H1 (cell line): ENCODE results near the gene TMEM245. TPM values are rescaled to one million over a fixed set of nuclear protein-coding genes. Genes with fewer than 3 reads are reported as not detected.

Experiments used
- CTCF ChIA-PET: fragments of 300-600 bp; sonication (Branson Sonifier 250); formaldehyde crosslinking; loops from one replicate; lab custom pipeline; 2021; ENCODE audit not compliant: partially characterized antibody; lab: Charles Lee
- POLR2A ChIA-PET: fragments of 300-600 bp; sonication (Branson Sonifier 250); formaldehyde crosslinking; loops from one replicate; lab custom pipeline; 2021; ENCODE audit warnings: inconsistent platforms; ENCODE audit not compliant: partially characterized antibody; lab: Charles Lee
- DNase-seq, 2 experiments: peaks; one replicate each; pipeline versions ENCODE4 v3.0.0 to v3.0.0-alpha.2; 2010 to 2022; ENCODE audit warnings: low spot score in 2 of 2, low read depth in 1 of 2, mixed read lengths in 1 of 2
- FAIRE-seq: peaks from 2 replicates; lab custom pipeline; 2011; peaks lifted over from hg19 to GRCh38; lab: Jason Lieb, UNC
- H2AFZ ChIP-seq: 2 replicates; pipeline ENCODE4 v1.8.1; 2012; ENCODE audit warnings: low read length, inconsistent platforms
- H2AK5ac ChIP-seq: 2 replicates; pipeline ENCODE4 v1.6.1; 2013; ENCODE audit warnings: low read depth, low read length
- H2BK120ac ChIP-seq: replicated peaks from 2 replicates; pipeline ENCODE3; 2013; ENCODE audit warnings: low read depth, low read length, inconsistent platforms
- H2BK12ac ChIP-seq: 2 replicates; pipeline ENCODE4 v1.6.1; 2013; ENCODE audit warnings: low read depth, low read length
- H2BK15ac ChIP-seq: 2 replicates; pipeline ENCODE4 v1.6.1; 2013; ENCODE audit warnings: low read length
- H2BK20ac ChIP-seq: 2 replicates; pipeline ENCODE4 v1.6.1; 2013; ENCODE audit warnings: low read length
- H2BK5ac ChIP-seq: 2 replicates; pipeline ENCODE4 v1.6.1; 2013; ENCODE audit warnings: low read depth, low read length
- H3K14ac ChIP-seq: 2 replicates; pipeline ENCODE4 v1.6.1; 2013; ENCODE audit warnings: inconsistent platforms; ENCODE audit not compliant: insufficient read length
- H3K18ac ChIP-seq: 2 replicates; pipeline ENCODE4 v1.6.1; 2013; ENCODE audit warnings: low read length; ENCODE audit errors: extremely low read depth
- H3K23ac ChIP-seq: 2 replicates; pipeline ENCODE4 v1.6.1; 2013; ENCODE audit warnings: inconsistent platforms; ENCODE audit not compliant: insufficient read length
- H3K23me2 ChIP-seq: 2 replicates; pipeline ENCODE4 v1.6.1; 2013; ENCODE audit warnings: low read depth, low read length
- H3K27ac ChIP-seq: 2 replicates; pipeline ENCODE4 v1.6.1; 2011; ENCODE audit warnings: low read depth, low read length, inconsistent platforms
- H3K27me3 ChIP-seq, 4 experiments: replicated peaks in 1 of 4; 1 replicate in 1 of 4; 2 replicates in 3 of 4; pipeline versions ENCODE4 v1.6.1 to v1.8.1; 2011 to 2013; ENCODE audit warnings: low read length in 3 of 4, mild to moderate bottlenecking in 3 of 4, inconsistent platforms in 2 of 4, mixed read lengths in 2 of 4, moderate library complexity in 1 of 4; ENCODE audit not compliant: control insufficient read depth in 3 of 4, insufficient read depth in 3 of 4; ENCODE audit errors: extremely low read depth in 1 of 4
- H3K36me3 ChIP-seq, 4 experiments: 2 replicates each; pipeline versions ENCODE4 v1.6.1 to v1.8.1; 2011 to 2013; ENCODE audit warnings: mild to moderate bottlenecking in 4 of 4, low read length in 3 of 4, moderate library complexity in 2 of 4, control low read depth in 1 of 4, inconsistent platforms in 1 of 4; ENCODE audit not compliant: insufficient read depth in 4 of 4, control insufficient read depth in 2 of 4
- H3K4ac ChIP-seq: replicated peaks from 2 replicates; pipeline ENCODE3; 2013; ENCODE audit warnings: low read length, low read depth, mixed read lengths, inconsistent platforms; ENCODE audit not compliant: insufficient read length
- H3K4me1 ChIP-seq, 4 experiments: replicated peaks in 1 of 4; 1 replicate in 1 of 4; 2 replicates in 3 of 4; pipeline versions ENCODE4 v1.6.1 to v1.8.1; 2011 to 2013; ENCODE audit warnings: low read length in 3 of 4, inconsistent platforms in 2 of 4, mixed read lengths in 1 of 4; ENCODE audit not compliant: insufficient read depth in 4 of 4, control insufficient read depth in 3 of 4
- H3K4me2 ChIP-seq, 2 experiments: 2 replicates each; pipeline versions ENCODE4 v1.6.1 to v1.8.1; 2011 to 2013; ENCODE audit warnings: low read depth in 2 of 2, low read length in 2 of 2, control low read depth in 1 of 2, inconsistent platforms in 1 of 2, mild to moderate bottlenecking in 1 of 2; ENCODE audit not compliant: insufficient read depth in 1 of 2
- H3K4me3 ChIP-seq, 4 experiments: fragments of 200-600, 300-600 bp in 1 of 4; sonication (generic), shearing (Covaris generic), sonication (Bioruptor Twin) in 1 of 4; 2 replicates each; pipeline versions ENCODE4 v1.5.1 to v1.8.1; 2011 to 2016; ENCODE audit warnings: low read length in 4 of 4, low read depth in 3 of 4, control low read depth in 2 of 4, inconsistent platforms in 2 of 4, mild to moderate bottlenecking in 2 of 4, mixed read lengths in 1 of 4, moderate library complexity in 1 of 4; ENCODE audit not compliant: insufficient read depth in 2 of 4; ENCODE audit errors: extremely low read depth in 1 of 4
- H3K56ac ChIP-seq: replicated peaks from 2 replicates; pipeline ENCODE3; 2013; ENCODE audit warnings: low read depth, mild to moderate bottlenecking, mixed read lengths, low read length, inconsistent platforms; ENCODE audit not compliant: insufficient read length
- H3K79me1 ChIP-seq: 2 replicates; pipeline ENCODE4 v1.6.1; 2013; ENCODE audit warnings: low read depth, low read length, control low read depth
- H3K79me2 ChIP-seq, 2 experiments: 2 replicates each; pipeline versions ENCODE4 v1.6.1 to v1.8.1; 2012 to 2013; ENCODE audit warnings: low read length in 2 of 2, mild to moderate bottlenecking in 2 of 2, inconsistent platforms in 1 of 2; ENCODE audit not compliant: insufficient read depth in 2 of 2, control insufficient read depth in 1 of 2
- H3K9ac ChIP-seq, 4 experiments: replicated peaks in 1 of 4; 1 replicate in 1 of 4; 2 replicates in 3 of 4; pipeline versions ENCODE4 v1.6.1 to v1.8.1; 2011 to 2013; ENCODE audit warnings: low read depth in 3 of 4, low read length in 3 of 4, control low read depth in 2 of 4, mild to moderate bottlenecking in 2 of 4, moderate library complexity in 2 of 4, inconsistent platforms in 1 of 4; ENCODE audit errors: extremely low read depth in 1 of 4
- H3K9me3 ChIP-seq, 2 experiments: 2 replicates each; pipeline versions ENCODE4 v1.6.1 to v1.8.1; 2012 to 2013; ENCODE audit warnings: mild to moderate bottlenecking in 2 of 2, moderate library complexity in 2 of 2, control low read depth in 1 of 2, inconsistent platforms in 1 of 2, low read depth in 1 of 2, low read length in 1 of 2, mixed read lengths in 1 of 2; ENCODE audit not compliant: insufficient read depth in 2 of 2
- H4K20me1 ChIP-seq, 2 experiments: replicated peaks in 1 of 2; 2 replicates each; pipeline versions ENCODE3 to v1.8.1; 2011 to 2013; ENCODE audit warnings: inconsistent platforms in 2 of 2, low read length in 2 of 2, mild to moderate bottlenecking in 1 of 2; ENCODE audit not compliant: insufficient read depth in 2 of 2, control insufficient read depth in 1 of 2
- H4K5ac ChIP-seq: 2 replicates; pipeline ENCODE4 v1.6.1; 2013; ENCODE audit warnings: low read length, low read depth, mixed read lengths, inconsistent platforms; ENCODE audit not compliant: insufficient read length
- H4K8ac ChIP-seq: 2 replicates; pipeline ENCODE4 v1.8.0; 2013; ENCODE audit warnings: mild to moderate bottlenecking, moderate library complexity, low read length, inconsistent platforms; ENCODE audit not compliant: insufficient read depth; ENCODE audit errors: extremely low read depth
- H4K91ac ChIP-seq: replicated peaks from 2 replicates; pipeline ENCODE3; 2013; ENCODE audit warnings: low read length, mixed read lengths, inconsistent platforms; ENCODE audit not compliant: insufficient read length
- FOSL1 ChIP-seq: IDR thresholded peaks from 2 replicates; pipeline ENCODE4 v1.6.1; 2011; ENCODE audit warnings: mild to moderate bottlenecking, low read depth, low read length, moderate library complexity; ENCODE audit not compliant: insufficient read depth
- HDAC2 ChIP-seq, 2 experiments: fragments of 300-600 bp in 1 of 2; sonication (generic) in 1 of 2; IDR thresholded peaks; 2 replicates each; pipeline ENCODE4 v1.6.1; 2011 to 2012; ENCODE audit warnings: low read depth in 2 of 2, low read length in 2 of 2, mild to moderate bottlenecking in 2 of 2, moderate library complexity in 2 of 2, borderline replicate concordance in 1 of 2, inconsistent platforms in 1 of 2
- JUND ChIP-seq: IDR thresholded peaks from 2 replicates; pipeline ENCODE4 v1.6.1; 2011; ENCODE audit warnings: mild to moderate bottlenecking, improper control_type of control experiment, low read length
- POLR2AphosphoS5 ChIP-seq: IDR thresholded peaks from 2 replicates; pipeline ENCODE4 v1.6.1; 2011; ENCODE audit warnings: low read depth, low read length
- POU5F1 ChIP-seq: IDR thresholded peaks from 2 replicates; pipeline ENCODE4 v1.6.1; 2011; ENCODE audit warnings: low read depth, mild to moderate bottlenecking, low read length, moderate library complexity
- TCF12 ChIP-seq: IDR thresholded peaks from 2 replicates; pipeline ENCODE4 v1.6.1; 2011; ENCODE audit warnings: low read depth, mild to moderate bottlenecking, low read length
- TEAD4 ChIP-seq: IDR thresholded peaks from 2 replicates; pipeline ENCODE4 v1.6.1; 2012; ENCODE audit warnings: low read depth, low read length, inconsistent platforms, mixed read lengths
- WGBS, 2 experiments: shearing (Covaris generic) in 1 of 2; methylation state at CpG; one replicate each; pipeline versions ENCODE4 v1.1.6 to v1.1.7; 2013 to 2015; ENCODE audit warnings: low lambda C conversion rate in 2 of 2, mixed read lengths in 2 of 2, inconsistent platforms in 1 of 2, low coverage in 1 of 2, missing lambda C conversion rate in 1 of 2; ENCODE audit not compliant: insufficient replicate concordance in 2 of 2, insufficient coverage in 1 of 2, insufficient read length in 1 of 2; ENCODE audit errors: extremely low coverage in 1 of 2, missing lambda C conversion rate in 1 of 2; 5-methylcytosine and 5-hydroxymethylcytosine counted together
- polyA plus RNA-seq, 7 experiments: library from polyadenylated mRNA; depleted of rRNA in 3 of 7; stranded (reverse) in 5 of 7; unstranded in 2 of 7; fragments of >200 nt in 5 of 7; fragments of 200-250 nt in 2 of 7; gene quantifications; 1 replicate in 5 of 7; 2 replicates in 1 of 7; 4 replicates in 1 of 7; pipeline versions ENCODE4 v1.2.1 to v1.2.3, GENCODE V29; 2011 to 2013; ENCODE audit warnings: missing spikeins in 2 of 7, mixed read lengths in 2 of 7
- total RNA-seq: library from RNA; stranded (reverse); fragmentation: NEBNext Ultra II Directional; extraction: Animal tissue kit (Norgen Biotek cat#: 25700); gene quantifications from 2 replicates; pipeline ENCODE4 v1.2.1, GENCODE V29; 2021
- TF ChIP-seq, protein P1 (sequence below): IDR thresholded peaks from 2 replicates; pipeline ENCODE4 v1.6.1; 2011; ENCODE audit warnings: low read depth, mild to moderate bottlenecking, low read length; ENCODE audit not compliant: insufficient read depth

TMEM245 gene
- total and polyA plus RNA-seq, 2 of the 8 experiments (the other 6 are each of a cell fraction or from before 2014, with no cell fraction given): 44.3 to 45.8 TPM

GRCh38 chr9:109026306-109026705, 93.4 kb downstream of the TMEM245 start:
- DNase-seq (no peak), FAIRE-seq (no peak)
- Histone ChIP-seq H2AK5ac (no peak overlapping the region), H3K79me1 (0 out of 2 replicates have a peak, but pooled peaks cover 2% of the 10 kb centered on the region), H3K79me2 (0 out of 4 replicates have a peak, but pooled peaks cover 0 to 3% of the 10 kb centered on the region in 2 experiments), H3K4me1 (no peaks in the 10 kb centered on the region; a peak in 1 of 7 replicates), H2BK20ac (no peak overlapping the region), H3K23me2 (no peaks in the 10 kb centered on the region), H4K8ac (no peak overlapping the region), H3K27me3 (no peaks in the 10 kb centered on the region), H3K23ac (no peak overlapping the region), H3K18ac (no peak overlapping the region), H4K91ac (no peak overlapping the region), H2BK15ac (no peak overlapping the region), H2BK12ac (no peak overlapping the region), H3K4ac (no peak overlapping the region), H4K5ac (no peak overlapping the region), H2BK120ac (no peak overlapping the region), H3K27ac (no peak overlapping the region), H2AFZ (no peak overlapping the region), H3K9me3 (no peaks in the 10 kb centered on the region), H3K56ac (no peak overlapping the region), H3K14ac (no peak overlapping the region), H4K20me1 (peaks cover 0 to 3% of the 10 kb centered on the region in 2 experiments), H3K36me3 (peaks cover 0 to 6% (median 0%) of the 10 kb centered on the region in 4 experiments; a peak in 3 of 8 replicates), H2BK5ac (no peak overlapping the region), H3K4me3 (no peak overlapping the region), H3K9ac (no peak overlapping the region), H3K4me2 (no peak overlapping the region)
- WGBS, 2 experiments: 87% methylated on average over 7 of the region's 7 CpGs; no CpG with 5 or more reads in 1 of the 2 experiments
- TF ChIP-seq POLR2AphosphoS5 (no peak), TCF12 (no peak), POU5F1 (no peak), HDAC2 (IDR thresholded peaks at IDR 0.05; ENCODE audit: borderline replicate concordance in 1 of 2, low read depth in 2 of 2, low read length in 2 of 2) (no peak), TEAD4 (no peak), FOSL1 (no peak), JUND (no peak)
- TF ChIP-seq, protein P1, sequence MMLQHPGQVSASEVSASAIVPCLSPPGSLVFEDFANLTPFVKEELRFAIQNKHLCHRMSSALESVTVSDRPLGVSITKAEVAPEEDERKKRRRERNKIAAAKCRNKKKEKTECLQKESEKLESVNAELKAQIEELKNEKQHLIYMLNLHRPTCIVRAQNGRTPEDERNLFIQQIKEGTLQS: no peak
- ChIA-PET POLR2A (no interaction called here), CTCF (interaction anchor here (0.6 to 1.3 kb wide), 2 partner anchors 9 to 16 kb away, joined by 3 to 4 read pairs; no protein-coding TSS in a partner anchor)
